ENCODE data around the gene MALAT1.
"Not testable (repeated sequence)": the region's sequence is repeated elsewhere in the genome, so short reads cannot be mapped to it uniquely, and the experiment has no call there.

The MALAT1 gene

DNA sequence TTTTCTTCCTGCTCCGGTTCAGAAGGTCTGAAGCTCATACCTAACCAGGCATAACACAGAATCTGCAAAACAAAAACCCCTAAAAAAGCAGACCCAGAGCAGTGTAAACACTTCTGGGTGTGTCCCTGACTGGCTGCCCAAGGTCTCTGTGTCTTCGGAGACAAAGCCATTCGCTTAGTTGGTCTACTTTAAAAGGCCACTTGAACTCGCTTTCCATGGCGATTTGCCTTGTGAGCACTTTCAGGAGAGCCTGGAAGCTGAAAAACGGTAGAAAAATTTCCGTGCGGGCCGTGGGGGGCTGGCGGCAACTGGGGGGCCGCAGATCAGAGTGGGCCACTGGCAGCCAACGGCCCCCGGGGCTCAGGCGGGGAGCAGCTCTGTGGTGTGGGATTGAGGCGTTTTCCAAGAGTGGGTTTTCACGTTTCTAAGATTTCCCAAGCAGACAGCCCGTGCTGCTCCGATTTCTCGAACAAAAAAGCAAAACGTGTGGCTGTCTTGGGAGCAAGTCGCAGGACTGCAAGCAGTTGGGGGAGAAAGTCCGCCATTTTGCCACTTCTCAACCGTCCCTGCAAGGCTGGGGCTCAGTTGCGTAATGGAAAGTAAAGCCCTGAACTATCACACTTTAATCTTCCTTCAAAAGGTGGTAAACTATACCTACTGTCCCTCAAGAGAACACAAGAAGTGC, 661 bp upstream of the MALAT1 start:
- peak in 1 of 2 donors; percentile 43 for DNase-seq (ENCODE audit: low read depth in 2 of 2)

DNA sequence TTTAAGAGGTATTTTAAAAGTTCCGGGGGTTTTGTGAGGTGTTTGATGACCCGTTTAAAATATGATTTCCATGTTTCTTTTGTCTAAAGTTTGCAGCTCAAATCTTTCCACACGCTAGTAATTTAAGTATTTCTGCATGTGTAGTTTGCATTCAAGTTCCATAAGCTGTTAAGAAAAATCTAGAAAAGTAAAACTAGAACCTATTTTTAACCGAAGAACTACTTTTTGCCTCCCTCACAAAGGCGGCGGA, 193 bp upstream of the MALAT1 start:
- no peak for DNase-seq (ENCODE audit: low read depth in 2 of 2)

DNA sequence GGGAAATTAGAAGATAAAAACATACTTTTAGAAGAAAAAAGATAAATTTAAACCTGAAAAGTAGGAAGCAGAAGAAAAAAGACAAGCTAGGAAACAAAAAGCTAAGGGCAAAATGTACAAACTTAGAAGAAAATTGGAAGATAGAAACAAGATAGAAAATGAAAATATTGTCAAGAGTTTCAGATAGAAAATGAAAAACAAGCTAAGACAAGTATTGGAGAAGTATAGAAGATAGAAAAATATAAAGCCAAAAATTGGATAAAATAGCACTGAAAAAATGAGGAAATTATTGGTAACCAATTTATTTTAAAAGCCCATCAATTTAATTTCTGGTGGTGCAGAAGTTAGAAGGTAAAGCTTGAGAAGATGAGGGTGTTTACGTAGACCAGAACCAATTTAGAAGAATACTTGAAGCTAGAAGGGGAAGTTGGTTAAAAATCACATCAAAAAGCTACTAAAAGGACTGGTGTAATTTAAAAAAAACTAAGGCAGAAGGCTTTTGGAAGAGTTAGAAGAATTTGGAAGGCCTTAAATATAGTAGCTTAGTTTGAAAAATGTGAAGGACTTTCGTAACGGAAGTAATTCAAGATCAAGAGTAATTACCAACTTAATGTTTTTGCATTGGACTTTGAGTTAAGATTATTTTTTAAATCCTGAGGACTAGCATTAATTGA, 1.0 kb downstream of the MALAT1 start:
- DNase-seq (ENCODE audit: low read depth in 2 of 2) = no peak

DNA sequence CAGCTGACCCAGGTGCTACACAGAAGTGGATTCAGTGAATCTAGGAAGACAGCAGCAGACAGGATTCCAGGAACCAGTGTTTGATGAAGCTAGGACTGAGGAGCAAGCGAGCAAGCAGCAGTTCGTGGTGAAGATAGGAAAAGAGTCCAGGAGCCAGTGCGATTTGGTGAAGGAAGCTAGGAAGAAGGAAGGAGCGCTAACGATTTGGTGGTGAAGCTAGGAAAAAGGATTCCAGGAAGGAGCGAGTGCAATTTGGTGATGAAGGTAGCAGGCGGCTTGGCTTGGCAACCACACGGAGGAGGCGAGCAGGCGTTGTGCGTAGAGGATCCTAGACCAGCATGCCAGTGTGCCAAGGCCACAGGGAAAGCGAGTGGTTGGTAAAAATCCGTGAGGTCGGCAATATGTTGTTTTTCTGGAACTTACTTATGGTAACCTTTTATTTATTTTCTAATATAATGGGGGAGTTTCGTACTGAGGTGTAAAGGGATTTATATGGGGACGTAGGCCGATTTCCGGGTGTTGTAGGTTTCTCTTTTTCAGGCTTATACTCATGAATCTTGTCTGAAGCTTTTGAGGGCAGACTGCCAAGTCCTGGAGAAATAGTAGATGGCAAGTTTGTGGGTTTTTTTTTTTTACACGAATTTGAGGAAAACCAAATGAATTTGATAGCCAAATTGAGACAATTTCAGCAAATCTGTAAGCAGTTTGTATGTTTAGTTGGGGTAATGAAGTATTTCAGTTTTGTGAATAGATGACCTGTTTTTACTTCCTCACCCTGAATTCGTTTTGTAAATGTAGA, 1.7 kb downstream of the MALAT1 start:
- DNase-seq (ENCODE audit: low read depth in 2 of 2) = no peak

DNA sequence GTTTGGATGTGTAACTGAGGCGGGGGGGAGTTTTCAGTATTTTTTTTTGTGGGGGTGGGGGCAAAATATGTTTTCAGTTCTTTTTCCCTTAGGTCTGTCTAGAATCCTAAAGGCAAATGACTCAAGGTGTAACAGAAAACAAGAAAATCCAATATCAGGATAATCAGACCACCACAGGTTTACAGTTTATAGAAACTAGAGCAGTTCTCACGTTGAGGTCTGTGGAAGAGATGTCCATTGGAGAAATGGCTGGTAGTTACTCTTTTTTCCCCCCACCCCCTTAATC, 2.3 kb downstream of the MALAT1 start:
- no peak for DNase-seq (ENCODE audit: low read depth in 2 of 2)

DNA sequence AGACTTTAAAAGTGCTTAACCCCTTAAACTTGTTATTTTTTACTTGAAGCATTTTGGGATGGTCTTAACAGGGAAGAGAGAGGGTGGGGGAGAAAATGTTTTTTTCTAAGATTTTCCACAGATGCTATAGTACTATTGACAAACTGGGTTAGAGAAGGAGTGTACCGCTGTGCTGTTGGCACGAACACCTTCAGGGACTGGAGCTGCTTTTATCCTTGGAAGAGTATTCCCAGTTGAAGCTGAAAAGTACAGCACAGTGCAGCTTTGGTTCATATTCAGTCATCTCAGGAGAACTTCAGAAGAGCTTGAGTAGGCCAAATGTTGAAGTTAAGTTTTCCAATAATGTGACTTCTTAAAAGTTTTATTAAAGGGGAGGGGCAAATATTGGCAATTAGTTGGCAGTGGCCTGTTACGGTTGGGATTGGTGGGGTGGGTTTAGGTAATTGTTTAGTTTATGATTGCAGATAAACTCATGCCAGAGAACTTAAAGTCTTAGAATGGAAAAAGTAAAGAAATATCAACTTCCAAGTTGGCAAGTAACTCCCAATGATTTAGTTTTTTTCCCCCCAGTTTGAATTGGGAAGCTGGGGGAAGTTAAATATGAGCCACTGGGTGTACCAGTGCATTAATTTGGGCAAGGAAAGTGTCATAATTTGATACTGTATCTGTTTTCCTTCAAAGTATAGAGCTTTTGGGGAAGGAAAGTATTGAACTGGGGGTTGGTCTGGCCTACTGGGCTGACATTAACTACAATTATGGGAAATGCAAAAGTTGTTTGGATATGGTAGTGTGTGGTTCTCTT, 2.8 kb downstream of the MALAT1 start:
- no peak for DNase-seq (ENCODE audit: low read depth in 2 of 2)

DNA sequence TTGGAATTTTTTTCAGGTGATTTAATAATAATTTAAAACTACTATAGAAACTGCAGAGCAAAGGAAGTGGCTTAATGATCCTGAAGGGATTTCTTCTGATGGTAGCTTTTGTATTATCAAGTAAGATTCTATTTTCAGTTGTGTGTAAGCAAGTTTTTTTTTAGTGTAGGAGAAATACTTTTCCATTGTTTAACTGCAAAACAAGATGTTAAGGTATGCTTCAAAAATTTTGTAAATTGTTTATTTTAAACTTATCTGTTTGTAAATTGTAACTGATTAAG, 3.4 kb downstream of the MALAT1 start:
- no peak for DNase-seq (ENCODE audit: low read depth in 2 of 2)

DNA sequence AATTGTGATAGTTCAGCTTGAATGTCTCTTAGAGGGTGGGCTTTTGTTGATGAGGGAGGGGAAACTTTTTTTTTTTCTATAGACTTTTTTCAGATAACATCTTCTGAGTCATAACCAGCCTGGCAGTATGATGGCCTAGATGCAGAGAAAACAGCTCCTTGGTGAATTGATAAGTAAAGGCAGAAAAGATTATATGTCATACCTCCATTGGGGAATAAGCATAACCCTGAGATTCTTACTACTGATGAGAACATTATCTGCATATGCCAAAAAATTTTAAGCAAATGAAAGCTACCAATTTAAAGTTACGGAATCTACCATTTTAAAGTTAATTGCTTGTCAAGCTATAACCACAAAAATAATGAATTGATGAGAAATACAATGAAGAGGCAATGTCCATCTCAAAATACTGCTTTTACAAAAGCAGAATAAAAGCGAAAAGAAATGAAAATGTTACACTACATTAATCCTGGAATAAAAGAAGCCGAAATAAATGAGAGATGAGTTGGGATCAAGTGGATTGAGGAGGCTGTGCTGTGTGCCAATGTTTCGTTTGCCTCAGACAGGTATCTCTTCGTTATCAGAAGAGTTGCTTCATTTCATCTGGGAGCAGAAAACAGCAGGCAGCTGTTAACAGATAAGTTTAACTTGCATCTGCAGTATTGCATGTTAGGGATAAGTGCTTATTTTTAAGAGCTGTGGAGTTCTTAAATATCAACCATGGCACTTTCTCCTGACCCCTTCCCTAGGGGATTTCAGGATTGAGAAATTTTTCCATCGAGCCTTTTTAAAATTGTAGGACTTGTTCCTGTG, 3.9 kb downstream of the MALAT1 start:
- DNase-seq (ENCODE audit: low read depth in 2 of 2) = no peak

DNA sequence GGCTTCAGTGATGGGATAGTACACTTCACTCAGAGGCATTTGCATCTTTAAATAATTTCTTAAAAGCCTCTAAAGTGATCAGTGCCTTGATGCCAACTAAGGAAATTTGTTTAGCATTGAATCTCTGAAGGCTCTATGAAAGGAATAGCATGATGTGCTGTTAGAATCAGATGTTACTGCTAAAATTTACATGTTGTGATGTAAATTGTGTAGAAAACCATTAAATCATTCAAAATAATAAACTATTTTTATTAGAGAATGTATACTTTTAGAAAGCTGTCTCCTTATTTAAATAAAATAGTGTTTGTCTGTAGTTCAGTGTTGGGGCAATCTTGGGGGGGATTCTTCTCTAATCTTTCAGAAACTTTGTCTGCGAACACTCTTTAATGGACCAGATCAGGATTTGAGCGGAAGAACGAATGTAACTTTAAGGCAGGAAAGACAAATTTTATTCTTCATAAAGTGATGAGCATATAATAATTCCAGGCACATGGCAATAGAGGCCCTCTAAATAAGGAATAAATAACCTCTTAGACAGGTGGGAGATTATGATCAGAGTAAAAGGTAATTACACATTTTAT, 4.6 kb downstream of the MALAT1 start:
- no peak for DNase-seq (ENCODE audit: low read depth in 2 of 2)

DNA sequence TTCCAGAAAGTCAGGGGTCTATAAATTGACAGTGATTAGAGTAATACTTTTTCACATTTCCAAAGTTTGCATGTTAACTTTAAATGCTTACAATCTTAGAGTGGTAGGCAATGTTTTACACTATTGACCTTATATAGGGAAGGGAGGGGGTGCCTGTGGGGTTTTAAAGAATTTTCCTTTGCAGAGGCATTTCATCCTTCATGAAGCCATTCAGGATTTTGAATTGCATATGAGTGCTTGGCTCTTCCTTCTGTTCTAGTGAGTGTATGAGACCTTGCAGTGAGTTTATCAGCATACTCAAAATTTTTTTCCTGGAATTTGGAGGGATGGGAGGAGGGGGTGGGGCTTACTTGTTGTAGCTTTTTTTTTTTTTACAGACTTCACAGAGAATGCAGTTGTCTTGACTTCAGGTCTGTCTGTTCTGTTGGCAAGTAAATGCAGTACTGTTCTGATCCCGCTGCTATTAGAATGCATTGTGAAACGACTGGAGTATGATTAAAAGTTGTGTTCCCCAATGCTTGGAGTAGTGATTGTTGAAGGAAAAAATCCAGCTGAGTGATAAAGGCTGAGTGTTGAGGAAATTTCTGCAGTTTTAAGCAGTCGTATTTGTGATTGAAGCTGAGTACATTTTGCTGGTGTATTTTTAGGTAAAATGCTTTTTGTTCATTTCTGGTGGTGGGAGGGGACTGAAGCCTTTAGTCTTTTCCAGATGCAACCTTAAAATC, 5.3 kb downstream of the MALAT1 start:
- DNase-seq (ENCODE audit: low read depth in 2 of 2) = no peak

DNA sequence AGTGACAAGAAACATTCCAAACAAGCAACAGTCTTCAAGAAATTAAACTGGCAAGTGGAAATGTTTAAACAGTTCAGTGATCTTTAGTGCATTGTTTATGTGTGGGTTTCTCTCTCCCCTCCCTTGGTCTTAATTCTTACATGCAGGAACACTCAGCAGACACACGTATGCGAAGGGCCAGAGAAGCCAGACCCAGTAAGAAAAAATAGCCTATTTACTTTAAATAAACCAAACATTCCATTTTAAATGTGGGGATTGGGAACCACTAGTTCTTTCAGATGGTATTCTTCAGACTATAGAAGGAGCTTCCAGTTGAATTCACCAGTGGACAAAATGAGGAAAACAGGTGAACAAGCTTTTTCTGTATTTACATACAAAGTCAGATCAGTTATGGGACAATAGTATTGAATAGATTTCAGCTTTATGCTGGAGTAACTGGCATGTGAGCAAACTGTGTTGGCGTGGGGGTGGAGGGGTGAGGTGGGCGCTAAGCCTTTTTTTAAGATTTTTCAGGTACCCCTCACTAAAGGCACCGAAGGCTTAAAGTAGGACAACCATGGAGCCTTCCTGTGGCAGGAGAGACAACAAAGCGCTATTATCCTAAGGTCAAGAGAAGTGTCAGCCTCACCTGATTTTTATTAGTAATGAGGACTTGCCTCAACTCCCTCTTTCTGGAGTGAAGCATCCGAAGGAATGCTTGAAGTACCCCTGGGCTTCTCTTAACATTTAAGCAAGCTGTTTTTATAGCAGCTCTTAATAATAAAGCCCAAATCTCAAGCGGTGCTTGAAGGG, 6.0 kb downstream of the MALAT1 start:
- DNase-seq (ENCODE audit: low read depth in 2 of 2) = no peak

DNA sequence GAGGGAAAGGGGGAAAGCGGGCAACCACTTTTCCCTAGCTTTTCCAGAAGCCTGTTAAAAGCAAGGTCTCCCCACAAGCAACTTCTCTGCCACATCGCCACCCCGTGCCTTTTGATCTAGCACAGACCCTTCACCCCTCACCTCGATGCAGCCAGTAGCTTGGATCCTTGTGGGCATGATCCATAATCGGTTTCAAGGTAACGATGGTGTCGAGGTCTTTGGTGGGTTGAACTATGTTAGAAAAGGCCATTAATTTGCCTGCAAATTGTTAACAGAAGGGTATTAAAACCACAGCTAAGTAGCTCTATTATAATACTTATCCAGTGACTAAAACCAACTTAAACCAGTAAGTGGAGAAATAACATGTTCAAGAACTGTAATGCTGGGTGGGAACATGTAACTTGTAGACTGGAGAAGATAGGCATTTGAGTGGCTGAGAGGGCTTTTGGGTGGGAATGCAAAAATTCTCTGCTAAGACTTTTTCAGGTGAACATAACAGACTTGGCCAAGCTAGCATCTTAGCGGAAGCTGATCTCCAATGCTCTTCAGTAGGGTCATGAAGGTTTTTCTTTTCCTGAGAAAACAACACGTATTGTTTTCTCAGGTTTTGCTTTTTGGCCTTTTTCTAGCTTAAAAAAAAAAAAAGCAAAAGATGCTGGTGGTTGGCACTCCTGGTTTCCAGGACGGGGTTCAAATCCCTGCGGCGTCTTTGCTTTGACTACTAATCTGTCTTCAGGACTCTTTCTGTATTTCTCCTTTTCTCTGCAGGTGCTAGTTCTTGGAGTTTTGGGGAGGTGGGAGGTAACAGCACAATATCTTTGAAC, 6.8 kb downstream of the MALAT1 start:
- no peak for DNase-seq (ENCODE audit: low read depth in 2 of 2)

DNA sequence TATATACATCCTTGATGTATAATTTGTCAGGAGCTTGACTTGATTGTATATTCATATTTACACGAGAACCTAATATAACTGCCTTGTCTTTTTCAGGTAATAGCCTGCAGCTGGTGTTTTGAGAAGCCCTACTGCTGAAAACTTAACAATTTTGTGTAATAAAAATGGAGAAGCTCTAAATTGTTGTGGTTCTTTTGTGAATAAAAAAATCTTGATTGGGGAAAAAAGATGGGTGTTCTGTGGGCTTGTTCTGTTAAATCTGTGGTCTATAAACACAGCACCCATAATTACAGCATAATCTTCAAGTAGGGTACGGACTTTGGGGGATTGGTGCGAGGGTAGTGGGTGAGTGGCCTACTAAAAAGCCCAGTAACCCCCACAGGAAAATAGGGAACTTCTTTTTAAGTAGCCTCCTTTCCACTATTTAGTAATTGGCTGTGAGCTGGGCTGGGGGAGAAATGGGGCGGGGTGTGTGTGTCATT, 7.5 kb downstream of the MALAT1 start:
- no peak for DNase-seq (ENCODE audit: low read depth in 2 of 2)

DNA sequence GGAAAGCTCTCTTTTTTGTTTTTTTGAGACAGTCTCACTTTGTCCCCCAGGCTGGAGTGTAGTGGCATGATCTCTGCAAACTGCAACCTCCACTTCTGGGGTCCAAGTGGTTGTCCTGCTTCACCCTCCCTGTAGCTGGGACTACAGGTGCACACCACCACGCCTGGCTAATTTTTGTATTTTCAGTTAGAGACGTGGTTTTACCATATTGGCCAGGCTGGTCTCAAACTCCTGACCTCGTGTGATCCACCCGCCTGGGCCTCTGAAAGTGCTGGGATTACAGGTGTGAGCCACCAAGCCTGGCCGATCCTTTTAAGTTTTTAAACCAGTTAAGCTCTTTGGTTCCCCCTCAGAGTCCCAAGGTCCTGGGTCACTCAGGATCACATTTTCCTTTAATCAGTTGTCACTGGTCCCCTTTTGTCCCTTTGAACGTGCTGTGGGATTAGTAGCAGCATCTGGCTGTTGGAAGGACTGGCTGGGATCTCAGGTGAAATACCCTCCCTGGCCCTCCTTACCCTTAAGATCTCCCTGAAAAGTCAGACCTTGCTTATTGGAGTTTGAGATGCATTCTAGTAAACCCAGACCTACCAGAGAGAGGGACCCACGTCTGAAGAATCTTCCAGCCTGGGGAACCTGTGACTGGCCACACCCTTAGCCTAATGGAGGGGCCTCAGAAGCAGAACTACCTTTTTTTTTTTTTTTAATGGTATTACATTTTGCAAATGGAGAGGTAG, 8.1 kb downstream of the MALAT1 start:
- DNase-seq (ENCODE audit: low read depth in 2 of 2) = no peak

DNA sequence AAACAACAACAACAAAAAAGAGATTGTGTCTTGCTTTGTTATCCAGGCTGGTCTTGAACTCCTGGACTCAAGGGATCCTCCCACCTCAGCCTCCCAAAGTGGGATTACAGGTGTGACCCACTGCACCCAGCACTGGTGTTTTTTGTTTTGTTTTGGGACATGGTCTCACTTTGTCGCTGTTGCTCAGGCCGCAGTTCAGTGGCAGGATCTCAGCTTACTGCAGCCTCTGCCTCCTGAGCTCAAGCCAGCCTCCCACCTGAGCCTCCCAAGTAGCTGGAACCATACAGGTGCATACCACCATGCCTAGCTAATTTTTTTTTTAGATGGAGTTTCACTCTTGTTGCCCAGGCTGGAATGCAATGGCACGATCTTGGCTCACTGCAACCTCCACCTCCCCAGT, 13.5 kb downstream of the MALAT1 start:
- not testable (repeated sequence) for DNase-seq (ENCODE audit: low read depth in 2 of 2)

DNA sequence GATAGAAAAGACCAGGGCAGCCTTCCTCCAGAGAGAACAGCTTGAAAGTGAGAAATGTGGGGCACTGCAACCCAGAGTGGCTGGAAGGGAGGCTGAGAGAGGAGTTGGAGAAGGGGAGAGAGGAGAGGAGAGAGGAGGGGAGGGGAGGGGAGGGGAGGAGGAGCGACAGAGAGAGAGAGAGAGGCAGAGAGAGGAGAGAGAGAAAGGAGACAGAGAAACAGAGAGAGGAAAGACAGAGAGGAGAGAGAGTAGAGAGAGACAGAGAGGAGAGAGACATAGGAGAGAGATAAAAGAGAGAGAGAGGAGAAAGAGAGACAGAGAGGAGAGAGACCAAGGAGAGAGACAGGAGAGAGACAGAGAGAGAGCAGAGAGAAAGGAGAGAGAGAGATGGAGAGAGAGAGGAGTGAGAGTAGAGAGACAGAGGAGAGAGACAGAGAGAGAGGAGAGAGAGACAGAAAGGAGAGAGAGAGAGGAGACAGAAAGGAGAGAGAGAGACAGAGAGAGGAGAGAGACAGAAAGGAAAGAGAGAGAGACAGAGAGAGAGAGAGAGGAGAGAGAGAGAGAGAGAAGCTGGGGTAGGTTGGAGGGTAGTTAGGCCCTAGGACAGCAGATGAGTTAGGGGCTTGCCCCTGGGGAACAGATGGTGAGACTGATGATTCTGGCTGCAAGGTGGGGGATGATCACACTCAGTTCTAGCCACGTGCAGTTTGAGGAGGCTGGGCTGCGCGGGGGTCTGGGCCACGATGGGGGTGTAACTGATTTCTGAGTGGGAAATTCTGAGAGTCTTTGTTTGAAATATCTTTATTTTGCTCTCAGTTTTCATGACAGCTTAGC, 17.5 kb downstream of the MALAT1 start:
- DNase-seq (ENCODE audit: low read depth in 2 of 2) = no peak

DNA sequence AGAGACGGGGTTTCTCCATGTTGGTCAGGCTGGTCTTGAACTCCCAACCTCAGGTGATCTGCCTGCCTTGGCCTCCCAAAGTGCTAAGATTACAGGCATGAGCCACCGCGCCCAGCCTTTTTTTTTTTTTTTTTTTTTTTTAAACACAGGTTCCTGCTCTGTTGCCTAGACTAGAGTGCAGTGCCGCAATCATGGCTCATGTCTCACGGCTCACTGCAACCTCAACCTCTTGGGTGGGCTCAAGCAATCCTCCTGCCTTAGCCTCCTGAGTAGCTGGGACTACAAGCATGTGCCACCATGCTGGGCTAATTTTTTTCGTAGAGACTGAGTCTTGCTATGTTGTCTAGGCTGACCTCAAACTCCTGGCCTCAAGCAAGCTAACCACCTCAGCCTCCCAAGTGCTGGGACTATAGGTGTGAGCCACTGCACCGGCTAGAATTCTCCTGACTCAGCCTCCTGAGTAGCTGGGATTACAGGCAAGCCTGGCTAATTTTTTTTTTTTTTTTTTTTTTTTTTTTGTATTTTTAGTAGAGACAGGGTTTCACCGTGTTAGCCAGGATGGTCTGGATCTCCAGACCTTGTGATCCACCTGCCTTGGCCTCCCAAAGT, 20.2 kb downstream of the MALAT1 start:
- DNase-seq (ENCODE audit: low read depth in 2 of 2) = not testable (repeated sequence)
